Activated B cell treated with CpG ODN at 0.5 μM for 24 hours (primary cell): ENCODE measurements around the gene WIPI1. TPM values are rescaled to one million over a fixed set of nuclear protein-coding genes. Genes with fewer than 3 reads are reported as not detected.

Experiments used
- ATAC-seq: fragments of 200-7000 bp; cut with Tn5 transposase; one replicate; pipeline ENCODE4 v1.10.0; 2021; ENCODE audit warnings: low read depth, mild to moderate bottlenecking, moderate library complexity
- CTCF ChIA-PET: fragments of 350-600 bp; sonication (Branson Sonifier 250); formaldehyde crosslinking; loops from one replicate; lab custom pipeline; 2021; ENCODE audit warnings: antibody characterized with exemption; lab: Charles Lee
- POLR2A ChIA-PET: fragments of 350-600 bp; sonication (Branson Sonifier 250); formaldehyde crosslinking; loops from one replicate; lab custom pipeline; 2021; ENCODE audit warnings: antibody characterized with exemption; lab: Charles Lee
- DNase-seq: peaks from one replicate; pipeline ENCODE4 v3.0.0; 2022
- H3K27ac Mint-ChIP-seq: one replicate; pipeline ENCODE4 v1.8.0; 2020; ENCODE audit warnings: mixed read lengths
- H3K27me3 Mint-ChIP-seq: one replicate; pipeline ENCODE4 v1.8.0; 2021; ENCODE audit warnings: mixed read lengths
- H3K36me3 Mint-ChIP-seq: one replicate; pipeline ENCODE4 v1.8.0; 2021; ENCODE audit warnings: low read depth, mixed read lengths
- H3K4me1 Mint-ChIP-seq: one replicate; pipeline ENCODE4 v1.8.0; 2021; ENCODE audit warnings: mixed read lengths
- H3K4me3 Mint-ChIP-seq: one replicate; pipeline ENCODE4 v1.8.0; 2020; ENCODE audit warnings: mild to moderate bottlenecking, mixed read lengths
- H3K9me3 Mint-ChIP-seq: one replicate; pipeline ENCODE4 v1.8.0; 2020; ENCODE audit warnings: mixed read lengths
- CTCF ChIP-seq: fragments of 200-600 bp; IDR thresholded peaks from one replicate; pipeline ENCODE4 v1.8.0; 2022; ENCODE audit warnings: antibody characterized with exemption, mild to moderate bottlenecking
- intact Hi-C: fragments of 100-400 bp; cut with micrococcal nuclease; formaldehyde crosslinking; loops from one replicate; pipeline ENCODE4 v1.15.1; 2024
- total RNA-seq: library from RNA; stranded (reverse); gene quantifications from 2 replicates; pipeline ENCODE4 v1.2.3, GENCODE V29; 2022

Gene WIPI1
- total RNA-seq, 1 donor from 2014 or later, result 9.8 TPM

GRCh38 chr17:68460146-68460545 is 2.9 kb upstream of the WIPI1 start:
- intact Hi-C loops, result loop anchor here (5.0 to 10.0 kb wide), 3 partner anchors 635 to 1735 kb away; partner anchors contain the start of genes BPTF and PITPNC1
- no peaks in the 10 kb centered on the region for H3K36me3 Mint-ChIP-seq
- no peaks in the 10 kb centered on the region for H3K9me3 Mint-ChIP-seq
- no peaks in the 10 kb centered on the region for H3K27me3 Mint-ChIP-seq
- TF ChIP-seq CTCF, result no peak
- H3K27ac Mint-ChIP-seq, result no peak overlapping the region
- ATAC-seq (no peak), DNase-seq (no peak)
- ChIA-PET POLR2A (interaction anchor here (1.0 to 5.1 kb wide), 3 partner anchors 52 to 254 kb away, joined by 3 to 46 read pairs (median 24); partner anchors contain the start of genes ARSG, PRKAR1A and SLC16A6), CTCF (interaction anchor here (0.7 to 3.1 kb wide), 4 partner anchors 259 to 1091 kb away, joined by 3 to 10 read pairs (median 3); no protein-coding TSS in a partner anchor)
- peaks cover 24% of the 10 kb centered on the region for H3K4me1 Mint-ChIP-seq
- no peak overlapping the region for H3K4me3 Mint-ChIP-seq

GRCh38 chr17:68459037-68459639 is 1.8 kb upstream of the WIPI1 start:
- DNase-seq, result no peak
- Mint-ChIP-seq H3K9me3 (no peaks in the 10 kb centered on the region), H3K36me3 (no peaks in the 10 kb centered on the region), H3K27ac (no peak overlapping the region), H3K4me1 (peaks cover 24% of the 10 kb centered on the region), H3K27me3 (no peaks in the 10 kb centered on the region), H3K4me3 (no peak overlapping the region)
- no peak for TF ChIP-seq CTCF
- ATAC-seq, result no peak
- CTCF ChIA-PET, result interaction anchor here (1.3 to 4.5 kb wide), 7 partner anchors 8 to 500 kb away, joined by 3 to 21 read pairs (median 9); no protein-coding TSS in a partner anchor
- POLR2A ChIA-PET, result interaction anchor here (2.3 to 5.1 kb wide), 5 partner anchors 22 to 423 kb away, joined by 9 to 46 read pairs (median 24); partner anchors contain the start of genes AMZ2, ARSG, KPNA2 and PRKAR1A
- intact Hi-C loops, result loop anchor here (1.0 to 5.0 kb wide), 2 partner anchors 196 to 357 kb away; no protein-coding TSS in a partner anchor

- ChIA-PET POLR2A (interaction anchor here (0.5 to 5.1 kb wide), 19 partner anchors 9 to 741 kb away, joined by 3 to 46 read pairs (median 4); partner anchors contain the start of genes AMZ2, ARSG, KPNA2 and NOL11), CTCF (interaction anchor here (1.0 to 4.5 kb wide), 10 partner anchors 8 to 499 kb away, joined by 3 to 21 read pairs (median 6); no protein-coding TSS in a partner anchor)
- no peak for ATAC-seq
- TF ChIP-seq CTCF, result no peak
- no peaks in the 10 kb centered on the region for H3K9me3 Mint-ChIP-seq
- peak overlapping the region; percentile 84 for H3K4me3 Mint-ChIP-seq
- H3K4me1 Mint-ChIP-seq, result peaks cover 24% of the 10 kb centered on the region
- intact Hi-C loops, result loop anchor here (1.0 to 5.0 kb wide), 2 partner anchors 195 to 356 kb away; no protein-coding TSS in a partner anchor
- DNase-seq, result no peak
- no peaks in the 10 kb centered on the region for H3K36me3 Mint-ChIP-seq
- H3K27ac Mint-ChIP-seq, result peak overlapping the region; percentile 78
- H3K27me3 Mint-ChIP-seq, result no peaks in the 10 kb centered on the region
Measured at GRCh38 chr17:68458260-68459036, 1.2 kb upstream of the WIPI1 start.

GRCh38 chr17:68457539-68458259 is 403 bp upstream of the WIPI1 start:
- TF ChIP-seq CTCF, result no peak
- CTCF ChIA-PET, result interaction anchor here (0.9 to 4.5 kb wide), 12 partner anchors 9 to 498 kb away, joined by 3 to 21 read pairs (median 4); no protein-coding TSS in a partner anchor
- H3K9me3 Mint-ChIP-seq, result no peaks in the 10 kb centered on the region
- peaks cover 21% of the 10 kb centered on the region for H3K4me1 Mint-ChIP-seq
- POLR2A ChIA-PET, result interaction anchor here (0.5 to 5.1 kb wide), 25 partner anchors 9 to 740 kb away, joined by 3 to 46 read pairs (median 5); partner anchors contain the start of genes AMZ2, ARSG, KPNA2 and NOL11
- peak overlapping the region; percentile 84 for H3K4me3 Mint-ChIP-seq
- intact Hi-C loops, result loop anchor here (1.0 to 5.0 kb wide), 9 partner anchors 21 to 740 kb away; partner anchors contain the start of genes AMZ2, ARSG, KPNA2 and NOL11
- H3K27ac Mint-ChIP-seq, result peak overlapping the region; percentile 78
- H3K36me3 Mint-ChIP-seq, result no peaks in the 10 kb centered on the region
- DNase-seq (peak; percentile 97), ATAC-seq (peak; percentile 98)
- no peaks in the 10 kb centered on the region for H3K27me3 Mint-ChIP-seq
